Right atrium auricular region (tissue), 2 donors: Measurements from ENCODE around the gene SRPK2. TPM values are rescaled to one million over a fixed set of nuclear protein-coding genes. Genes with fewer than 3 reads are reported as not detected.
A peak's percentile ranks its signal among the peaks of the same experiment; 100 is the strongest.

ENCODE experiments used
- DNase-seq: peaks from one replicate; pipeline ENCODE4 v3.0.0-alpha.2; 2019; ENCODE audit warnings: low spot score
- H3K27ac ChIP-seq, 2 donors: fragments of 200-600 bp; sonication (generic); 1 replicate in 1 of 2; 2 replicates in 1 of 2; pipeline ENCODE4 v1.5.1; 2016 to 2019
- H3K27me3 ChIP-seq, 2 donors: fragments of 200-600 bp; sonication (generic); one replicate each; pipeline versions ENCODE4 v1.5.1 to v1.6.0; 2017 to 2019
- H3K36me3 ChIP-seq: fragments of 200-600 bp; sonication (generic); one replicate; pipeline ENCODE4 v1.5.1; 2016
- H3K4me1 ChIP-seq, 2 donors: fragments of 200-600 bp; sonication (generic); one replicate each; pipeline versions ENCODE4 v1.5.1 to v1.6.0; 2017 to 2019
- H3K4me3 ChIP-seq, 2 donors: fragments of 200-600 bp; sonication (generic); 1 replicate in 1 of 2; 2 replicates in 1 of 2; pipeline ENCODE4 v1.5.1; 2017 to 2019; ENCODE audit warnings: mild to moderate bottlenecking in 1 of 2, moderate library complexity in 1 of 2
- H3K9me3 ChIP-seq, 2 donors: fragments of 200-600 bp; sonication (generic); one replicate each; pipeline ENCODE4 v1.5.1; 2019
- total RNA-seq, 2 donors: library from RNA; depleted of rRNA; stranded (reverse); fragments of >200 nt; gene quantifications; one replicate each; pipeline ENCODE4 v1.1.0, GENCODE V29; 2016
- TF ChIP-seq, protein P1 (sequence below), 2 donors: fragments of 200-600 bp; sonication (generic); IDR thresholded peaks; one replicate each; pipeline ENCODE4 v1.5.1; 2019; ENCODE audit warnings: antibody characterized with exemption in 2 of 2

The SRPK2 gene
- total RNA-seq, 2 donors from 2014 or later = 19.8 to 20.9 TPM

DNA sequence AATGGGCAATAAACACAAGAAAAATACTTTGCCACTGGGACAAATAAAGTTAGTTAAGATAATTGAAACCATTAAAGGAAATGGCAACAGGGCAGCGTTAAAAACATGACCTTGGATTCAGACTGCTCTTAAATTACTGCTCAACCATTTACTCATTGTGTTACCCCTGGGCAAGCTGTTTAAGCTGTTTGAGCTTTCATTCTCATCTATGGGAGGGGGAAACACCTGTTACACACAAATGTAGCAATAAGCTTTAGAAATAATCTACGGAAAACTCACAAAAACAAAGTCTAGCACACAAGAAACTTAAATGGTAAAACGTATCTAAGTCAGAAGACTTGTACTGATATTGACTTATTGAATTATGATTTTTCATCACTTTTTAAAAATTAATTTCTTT is 237.6 kb downstream of the SRPK2 start:
- H3K27ac ChIP-seq = no peak overlapping the region
- no peaks in the 10 kb centered on the region for H3K9me3 ChIP-seq
- H3K27me3 ChIP-seq = no peaks in the 10 kb centered on the region
- no peaks in the 10 kb centered on the region for H3K36me3 ChIP-seq
- TF ChIP-seq, protein P1, sequence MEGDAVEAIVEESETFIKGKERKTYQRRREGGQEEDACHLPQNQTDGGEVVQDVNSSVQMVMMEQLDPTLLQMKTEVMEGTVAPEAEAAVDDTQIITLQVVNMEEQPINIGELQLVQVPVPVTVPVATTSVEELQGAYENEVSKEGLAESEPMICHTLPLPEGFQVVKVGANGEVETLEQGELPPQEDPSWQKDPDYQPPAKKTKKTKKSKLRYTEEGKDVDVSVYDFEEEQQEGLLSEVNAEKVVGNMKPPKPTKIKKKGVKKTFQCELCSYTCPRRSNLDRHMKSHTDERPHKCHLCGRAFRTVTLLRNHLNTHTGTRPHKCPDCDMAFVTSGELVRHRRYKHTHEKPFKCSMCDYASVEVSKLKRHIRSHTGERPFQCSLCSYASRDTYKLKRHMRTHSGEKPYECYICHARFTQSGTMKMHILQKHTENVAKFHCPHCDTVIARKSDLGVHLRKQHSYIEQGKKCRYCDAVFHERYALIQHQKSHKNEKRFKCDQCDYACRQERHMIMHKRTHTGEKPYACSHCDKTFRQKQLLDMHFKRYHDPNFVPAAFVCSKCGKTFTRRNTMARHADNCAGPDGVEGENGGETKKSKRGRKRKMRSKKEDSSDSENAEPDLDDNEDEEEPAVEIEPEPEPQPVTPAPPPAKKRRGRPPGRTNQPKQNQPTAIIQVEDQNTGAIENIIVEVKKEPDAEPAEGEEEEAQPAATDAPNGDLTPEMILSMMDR (IDR thresholded peaks at IDR 0.05) = no peak
- no peak overlapping the region for H3K4me3 ChIP-seq
- peaks cover 0 to 10% of the 10 kb centered on the region in 2 donors for H3K4me1 ChIP-seq
- DNase-seq = no peak

DNA sequence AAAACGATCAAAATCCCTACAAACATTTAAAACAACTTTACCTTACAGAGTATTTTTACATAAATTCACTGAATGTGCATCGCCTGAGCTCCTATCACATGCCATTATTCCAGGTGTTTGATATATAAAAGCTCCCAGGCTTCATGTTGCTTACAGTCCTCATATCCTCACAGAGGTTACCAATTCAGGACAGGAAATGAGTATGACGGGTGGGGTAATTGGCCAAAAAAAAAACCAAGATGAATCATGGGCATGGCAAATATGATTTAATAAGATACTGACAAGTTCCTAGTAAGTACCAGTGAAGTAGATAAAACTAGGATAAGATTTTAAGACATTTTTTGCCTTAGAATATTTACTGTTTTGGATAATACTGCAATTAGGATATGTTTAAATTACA is 238.9 kb downstream of the SRPK2 start:
- no peak overlapping the region for H3K4me3 ChIP-seq
- peaks cover 0 to 10% of the 10 kb centered on the region in 2 donors for H3K4me1 ChIP-seq
- no peaks in the 10 kb centered on the region for H3K27me3 ChIP-seq
- H3K27ac ChIP-seq = no peak overlapping the region
- DNase-seq = no peak
- H3K36me3 ChIP-seq = no peaks in the 10 kb centered on the region
- no peaks in the 10 kb centered on the region for H3K9me3 ChIP-seq
- TF ChIP-seq, protein P1 (IDR thresholded peaks at IDR 0.05) = no peak

DNA sequence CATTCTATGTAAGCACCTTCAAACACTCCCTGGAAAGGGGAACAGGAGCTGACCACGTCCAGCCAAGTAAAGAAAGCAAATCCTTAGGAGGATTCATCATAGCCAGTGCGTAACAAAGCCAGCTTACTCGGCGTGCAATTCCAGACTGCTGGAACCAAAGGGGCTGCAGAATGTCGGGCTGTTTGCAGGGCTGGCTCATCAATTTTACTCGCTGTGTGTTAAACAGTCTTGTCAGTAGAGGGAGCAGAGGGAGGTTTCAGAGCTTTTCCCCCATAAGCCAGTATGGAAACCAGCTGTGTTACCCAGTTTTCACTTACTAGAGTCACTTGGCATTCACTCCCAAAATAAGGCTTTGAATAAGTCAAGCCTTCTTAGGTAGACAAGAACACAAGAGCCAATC is 247.7 kb downstream of the SRPK2 start:
- H3K9me3 ChIP-seq = no peaks in the 10 kb centered on the region
- peaks cover 0 to 15% of the 10 kb centered on the region in 2 donors for H3K4me1 ChIP-seq
- H3K4me3 ChIP-seq = no peak overlapping the region
- no peak overlapping the region for H3K27ac ChIP-seq
- no peak for DNase-seq
- no peaks in the 10 kb centered on the region for H3K27me3 ChIP-seq
- H3K36me3 ChIP-seq = peaks cover 10% of the 10 kb centered on the region
- TF ChIP-seq, protein P1 (IDR thresholded peaks at IDR 0.05) = peak in 1 of 2 donors; percentile 43

DNA sequence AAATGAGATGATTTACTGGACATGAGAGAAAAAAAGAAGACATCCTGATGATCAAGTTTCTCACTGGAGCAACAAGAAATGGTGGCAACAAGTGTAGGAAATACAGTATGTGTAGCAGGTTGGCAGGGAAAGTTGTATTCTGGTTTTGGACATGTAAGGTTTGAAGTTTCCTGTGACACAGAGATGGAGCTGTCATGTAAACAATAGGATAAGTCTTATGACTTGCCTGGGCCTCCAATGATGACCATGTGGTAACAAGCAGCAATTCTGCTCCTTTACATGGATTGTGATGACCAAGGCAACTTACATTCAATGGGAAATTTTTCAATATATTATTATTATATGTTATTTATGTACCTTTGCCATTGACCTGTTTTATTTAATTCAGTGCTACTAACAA is 249.3 kb downstream of the SRPK2 start:
- H3K27ac ChIP-seq = no peak overlapping the region
- H3K9me3 ChIP-seq = no peaks in the 10 kb centered on the region
- H3K27me3 ChIP-seq = no peaks in the 10 kb centered on the region
- DNase-seq = no peak
- H3K36me3 ChIP-seq = peaks cover 10% of the 10 kb centered on the region
- H3K4me1 ChIP-seq = peaks cover 0 to 16% of the 10 kb centered on the region in 2 donors
- H3K4me3 ChIP-seq = no peak overlapping the region
- TF ChIP-seq, protein P1 (IDR thresholded peaks at IDR 0.05) = no peak

DNA sequence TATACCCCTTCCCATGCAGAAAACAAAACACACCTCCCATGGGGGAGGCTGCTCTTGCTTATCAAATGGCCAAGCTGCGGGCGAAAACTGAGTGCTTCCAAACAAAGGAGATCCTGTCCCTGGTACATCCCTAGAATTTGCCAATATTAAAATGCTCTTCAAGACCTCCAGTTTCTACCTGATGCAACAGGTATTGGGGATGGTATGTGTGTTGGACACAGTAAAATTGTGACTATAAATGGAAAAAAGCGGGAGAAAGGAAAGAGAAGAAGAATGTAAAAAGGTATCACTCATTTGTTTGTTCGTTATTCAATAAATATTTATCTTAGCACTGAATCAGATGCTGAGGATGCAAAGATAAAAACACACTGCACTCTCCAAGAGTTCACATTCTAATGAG is 250.8 kb downstream of the SRPK2 start:
- no peaks in the 10 kb centered on the region for H3K9me3 ChIP-seq
- peaks cover 12% of the 10 kb centered on the region for H3K36me3 ChIP-seq
- H3K27me3 ChIP-seq = no peaks in the 10 kb centered on the region
- H3K4me3 ChIP-seq = no peak overlapping the region
- DNase-seq = no peak
- H3K4me1 ChIP-seq = peaks cover 0 to 16% of the 10 kb centered on the region in 2 donors
- H3K27ac ChIP-seq = no peak overlapping the region
- TF ChIP-seq, protein P1 (IDR thresholded peaks at IDR 0.05) = no peak

DNA sequence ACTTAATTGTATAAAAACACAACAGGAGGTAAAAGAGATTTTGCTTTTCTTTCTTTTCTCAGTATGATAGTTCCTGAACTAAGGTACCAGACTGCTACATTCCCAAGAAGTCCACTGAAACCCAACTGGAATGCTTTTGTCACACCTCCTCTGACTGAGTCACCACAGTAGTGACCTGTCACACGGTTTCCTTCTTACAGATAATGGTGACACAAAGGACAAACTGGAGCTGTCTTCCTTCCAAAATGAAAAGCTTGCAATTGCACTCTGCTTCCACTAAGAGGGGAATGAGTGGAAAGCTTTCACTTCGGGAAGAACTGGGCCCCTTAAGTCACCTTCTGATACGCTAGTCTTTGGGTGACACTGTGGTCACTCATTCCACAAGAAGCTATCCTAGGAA is 252.5 kb downstream of the SRPK2 start:
- no peak for DNase-seq
- H3K4me1 ChIP-seq = peaks cover 0 to 16% of the 10 kb centered on the region in 2 donors
- no peaks in the 10 kb centered on the region for H3K9me3 ChIP-seq
- TF ChIP-seq, protein P1 (IDR thresholded peaks at IDR 0.05) = no peak
- no peak overlapping the region for H3K27ac ChIP-seq
- no peak overlapping the region for H3K4me3 ChIP-seq
- H3K36me3 ChIP-seq = peaks cover 12% of the 10 kb centered on the region
- H3K27me3 ChIP-seq = no peaks in the 10 kb centered on the region
